Progenitor cell of endocrine pancreas (in vitro differentiated cells): ENCODE data around the gene PCYOX1L. TPM values are rescaled to one million over a fixed set of nuclear protein-coding genes. Genes with fewer than 3 reads are reported as not detected.

Experiments
- DNase-seq: peaks from one replicate; pipeline ENCODE4 v3.0.0; 2021; ENCODE audit warnings: low spot score; ENCODE audit not compliant: unreplicated experiment
- H3K27ac Mint-ChIP-seq: 2 replicates; pipeline ENCODE4 v1.8.0; 2021; ENCODE audit warnings: mild to moderate bottlenecking, moderate library complexity, mixed read lengths
- H3K27me3 Mint-ChIP-seq: 2 replicates; pipeline ENCODE4 v1.8.0; 2021; ENCODE audit warnings: mixed read lengths
- H3K36me3 Mint-ChIP-seq: 2 replicates; pipeline ENCODE4 v1.8.0; 2022; ENCODE audit warnings: mixed read lengths; ENCODE audit not compliant: insufficient read depth
- H3K4me1 Mint-ChIP-seq: 2 replicates; pipeline ENCODE4 v1.8.0; 2021; ENCODE audit warnings: low read depth, mixed read lengths
- H3K4me3 Mint-ChIP-seq: 2 replicates; pipeline ENCODE4 v1.8.0; 2021; ENCODE audit warnings: low read depth, mild to moderate bottlenecking, moderate library complexity, mixed read lengths
- H3K9me3 Mint-ChIP-seq: 2 replicates; pipeline ENCODE4 v1.8.0; 2021; ENCODE audit warnings: low read depth, mixed read lengths
- total RNA-seq: library from RNA; stranded (reverse); gene quantifications from 2 replicates; pipeline ENCODE4 v1.2.1, GENCODE V29; 2021
- TF ChIP-seq, protein P1 (sequence below): fragments of 200-600 bp; sonication (generic); IDR thresholded peaks from one replicate; pipeline ENCODE4 v1.5.0; 2021; ENCODE audit warnings: antibody characterized with exemption, mild to moderate bottlenecking; ENCODE audit not compliant: unreplicated experiment

The PCYOX1L gene
- total RNA-seq, 1 donor from 2014 or later: 20.6 TPM

DNA sequence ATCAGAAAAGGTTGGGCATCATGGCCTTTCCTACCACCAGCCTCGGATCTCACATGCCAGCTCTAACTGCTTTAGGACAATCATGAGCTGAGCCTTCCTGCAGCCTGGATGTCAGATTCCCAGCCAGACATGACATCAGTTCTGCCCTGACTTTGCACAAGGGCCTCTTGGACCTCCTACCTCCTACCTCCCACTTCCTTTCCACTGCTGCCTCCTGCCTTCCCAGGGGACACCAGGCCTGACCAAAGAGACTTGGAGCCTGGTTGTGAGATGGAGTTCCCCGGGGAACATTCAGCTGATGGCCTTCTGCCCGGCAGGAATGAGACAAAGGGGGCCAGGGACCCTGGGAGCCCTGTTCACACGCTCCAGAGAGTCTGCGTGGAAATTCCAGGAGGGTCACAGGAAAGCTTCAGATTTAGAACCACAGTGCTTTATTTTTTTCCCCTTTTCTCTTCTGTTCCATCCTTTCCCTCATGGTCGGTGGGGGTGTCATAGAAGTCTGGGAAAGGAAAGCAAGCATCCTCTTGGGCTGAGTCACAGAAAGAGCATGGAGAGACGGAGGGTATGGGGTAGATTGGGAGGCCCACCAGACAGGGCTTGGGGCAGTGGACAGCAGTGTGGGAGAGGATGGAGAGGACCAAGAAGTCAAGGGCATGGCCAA, 56.7 kb downstream of the PCYOX1L start:
- no peak for DNase-seq
- Mint-ChIP-seq H3K4me3 (no peak overlapping the region), H3K9me3 (no peaks in the 10 kb centered on the region), H3K27ac (no peak overlapping the region), H3K36me3 (no peaks in the 10 kb centered on the region), H3K27me3 (no peaks in the 10 kb centered on the region), H3K4me1 (peaks cover 5% of the 10 kb centered on the region)
- TF ChIP-seq, protein P1, sequence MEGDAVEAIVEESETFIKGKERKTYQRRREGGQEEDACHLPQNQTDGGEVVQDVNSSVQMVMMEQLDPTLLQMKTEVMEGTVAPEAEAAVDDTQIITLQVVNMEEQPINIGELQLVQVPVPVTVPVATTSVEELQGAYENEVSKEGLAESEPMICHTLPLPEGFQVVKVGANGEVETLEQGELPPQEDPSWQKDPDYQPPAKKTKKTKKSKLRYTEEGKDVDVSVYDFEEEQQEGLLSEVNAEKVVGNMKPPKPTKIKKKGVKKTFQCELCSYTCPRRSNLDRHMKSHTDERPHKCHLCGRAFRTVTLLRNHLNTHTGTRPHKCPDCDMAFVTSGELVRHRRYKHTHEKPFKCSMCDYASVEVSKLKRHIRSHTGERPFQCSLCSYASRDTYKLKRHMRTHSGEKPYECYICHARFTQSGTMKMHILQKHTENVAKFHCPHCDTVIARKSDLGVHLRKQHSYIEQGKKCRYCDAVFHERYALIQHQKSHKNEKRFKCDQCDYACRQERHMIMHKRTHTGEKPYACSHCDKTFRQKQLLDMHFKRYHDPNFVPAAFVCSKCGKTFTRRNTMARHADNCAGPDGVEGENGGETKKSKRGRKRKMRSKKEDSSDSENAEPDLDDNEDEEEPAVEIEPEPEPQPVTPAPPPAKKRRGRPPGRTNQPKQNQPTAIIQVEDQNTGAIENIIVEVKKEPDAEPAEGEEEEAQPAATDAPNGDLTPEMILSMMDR: no peak

DNA sequence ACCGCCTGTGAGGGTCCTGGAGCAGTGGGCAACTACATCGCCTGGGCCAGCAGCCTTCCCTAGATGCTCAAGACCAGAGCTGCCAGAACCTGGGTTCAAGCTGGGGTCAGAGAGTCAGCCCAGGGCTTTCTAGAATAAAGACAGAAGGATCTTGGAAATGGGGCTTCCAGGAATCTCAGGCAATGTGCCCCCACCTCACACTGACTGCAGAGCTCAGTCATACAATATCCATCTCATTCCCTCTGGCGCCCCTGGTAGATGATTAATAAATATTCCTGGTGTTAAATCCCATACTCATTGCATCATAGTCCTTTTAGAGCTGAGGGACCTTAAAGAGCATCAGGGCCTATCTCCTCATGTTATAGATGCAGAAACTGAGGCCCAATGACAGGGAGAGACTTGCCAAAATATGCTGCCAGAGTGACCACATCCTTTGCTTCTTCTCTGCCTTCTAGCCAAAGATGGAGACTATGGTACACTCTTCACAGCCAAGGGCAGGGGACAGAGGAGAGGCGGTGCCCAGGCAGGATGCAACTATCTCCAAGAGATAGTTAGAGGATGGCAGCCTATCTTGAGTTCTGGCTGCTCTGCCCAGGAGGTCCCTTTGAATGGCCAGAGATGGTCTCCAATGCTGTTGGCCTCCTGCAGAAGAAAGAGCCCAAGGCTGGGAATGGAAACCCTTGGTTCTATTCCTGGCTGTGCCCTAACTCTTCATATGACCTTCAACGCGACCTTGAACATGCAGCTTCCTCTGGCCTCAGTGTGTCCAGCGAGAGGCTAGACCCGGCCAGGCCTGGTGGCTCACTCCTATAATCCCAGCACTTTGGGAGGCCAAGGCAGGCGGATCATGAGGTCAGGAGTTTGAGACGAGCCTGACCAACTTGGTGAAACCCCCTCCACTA, 57.5 kb downstream of the PCYOX1L start:
- Mint-ChIP-seq H3K4me3 (no peak overlapping the region), H3K36me3 (no peaks in the 10 kb centered on the region), H3K9me3 (no peaks in the 10 kb centered on the region), H3K27ac (no peak overlapping the region), H3K4me1 (peaks cover 5% of the 10 kb centered on the region), H3K27me3 (no peaks in the 10 kb centered on the region)
- TF ChIP-seq, protein P1: no peak
- no peak for DNase-seq

DNA sequence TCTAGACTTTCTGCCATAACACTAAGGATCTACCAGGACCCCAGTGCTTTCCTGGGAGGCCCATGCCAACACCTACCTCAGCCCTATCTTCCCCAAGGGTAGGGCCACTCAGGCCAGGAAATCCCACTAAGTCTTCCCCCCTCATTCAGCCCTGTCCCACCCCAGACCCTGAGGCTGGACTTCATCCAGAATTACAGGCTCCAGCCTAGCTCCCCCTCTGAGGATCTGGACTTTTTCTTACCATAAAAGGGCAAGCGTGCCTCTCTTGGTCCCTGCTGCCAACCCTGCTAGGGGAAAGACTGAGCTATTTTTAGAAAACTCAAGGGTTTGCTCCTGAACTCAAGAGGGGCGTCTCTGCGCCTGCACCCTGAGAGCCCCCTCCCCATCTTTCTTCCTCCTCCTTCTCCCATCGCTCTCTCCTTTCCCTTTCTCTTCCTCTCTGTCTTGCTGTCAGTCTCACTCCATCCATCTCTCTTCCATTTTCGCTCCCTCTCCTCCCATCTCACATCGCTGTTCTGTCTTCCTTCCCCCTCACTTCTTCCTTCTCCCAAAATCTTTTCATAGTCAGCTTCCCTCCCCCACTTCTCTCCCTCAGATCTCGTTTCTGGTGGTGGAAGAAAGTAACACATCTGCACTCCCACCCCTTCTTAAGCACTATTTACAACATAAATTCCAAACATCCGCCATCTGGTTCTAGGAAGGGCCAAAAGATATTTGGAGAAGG, 59.3 kb downstream of the PCYOX1L start:
- H3K27ac Mint-ChIP-seq: no peak overlapping the region
- no peaks in the 10 kb centered on the region for H3K36me3 Mint-ChIP-seq
- peaks cover 6% of the 10 kb centered on the region for H3K4me1 Mint-ChIP-seq
- no peaks in the 10 kb centered on the region for H3K27me3 Mint-ChIP-seq
- no peak for DNase-seq
- TF ChIP-seq, protein P1: no peak
- no peak overlapping the region for H3K4me3 Mint-ChIP-seq
- no peaks in the 10 kb centered on the region for H3K9me3 Mint-ChIP-seq

DNA sequence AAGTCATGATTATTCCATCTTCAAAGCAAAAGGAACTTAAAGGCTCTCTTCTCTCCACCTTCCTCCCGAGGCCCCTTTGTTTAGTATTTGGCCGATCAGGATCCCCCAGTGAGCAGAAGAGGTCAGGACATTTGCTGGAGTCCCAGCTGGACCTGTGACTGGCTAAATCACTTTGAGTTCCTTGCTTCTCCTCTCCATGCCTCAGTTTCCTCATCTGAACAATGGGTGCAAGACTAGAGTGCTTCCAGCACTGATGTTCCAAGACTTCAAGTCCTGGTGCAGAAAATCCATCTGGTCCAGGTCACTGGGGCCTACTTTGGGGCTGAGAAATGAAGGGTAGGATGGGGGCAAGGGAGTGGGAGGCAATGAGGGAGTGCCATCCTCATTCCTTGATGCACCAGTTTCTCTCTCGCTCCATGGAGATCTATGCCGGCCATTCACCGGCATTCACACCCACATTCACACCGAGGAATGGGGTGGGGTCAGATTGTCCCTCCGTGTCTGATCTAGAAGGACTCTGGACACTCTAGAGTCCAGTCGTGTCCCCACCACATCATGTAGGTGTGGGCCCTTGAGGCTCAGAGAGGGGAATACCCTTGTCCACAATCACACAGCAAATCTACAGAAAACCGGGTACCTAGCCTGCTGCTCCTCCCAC, 60.0 kb downstream of the PCYOX1L start:
- no peak for DNase-seq
- H3K4me1 Mint-ChIP-seq: peaks cover 6% of the 10 kb centered on the region
- H3K4me3 Mint-ChIP-seq: no peak overlapping the region
- H3K27me3 Mint-ChIP-seq: no peaks in the 10 kb centered on the region
- no peak overlapping the region for H3K27ac Mint-ChIP-seq
- TF ChIP-seq, protein P1: no peak
- H3K36me3 Mint-ChIP-seq: no peaks in the 10 kb centered on the region
- no peaks in the 10 kb centered on the region for H3K9me3 Mint-ChIP-seq
